ENCODE measurements around the gene NNAT.
"Not testable (repeated sequence)": the region's sequence is repeated elsewhere in the genome, so short reads cannot be mapped to it uniquely, and the experiment has no call there.

Gene NNAT, protein sequence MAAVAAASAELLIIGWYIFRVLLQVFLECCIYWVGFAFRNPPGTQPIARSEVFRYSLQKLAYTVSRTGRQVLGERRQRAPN

DNA sequence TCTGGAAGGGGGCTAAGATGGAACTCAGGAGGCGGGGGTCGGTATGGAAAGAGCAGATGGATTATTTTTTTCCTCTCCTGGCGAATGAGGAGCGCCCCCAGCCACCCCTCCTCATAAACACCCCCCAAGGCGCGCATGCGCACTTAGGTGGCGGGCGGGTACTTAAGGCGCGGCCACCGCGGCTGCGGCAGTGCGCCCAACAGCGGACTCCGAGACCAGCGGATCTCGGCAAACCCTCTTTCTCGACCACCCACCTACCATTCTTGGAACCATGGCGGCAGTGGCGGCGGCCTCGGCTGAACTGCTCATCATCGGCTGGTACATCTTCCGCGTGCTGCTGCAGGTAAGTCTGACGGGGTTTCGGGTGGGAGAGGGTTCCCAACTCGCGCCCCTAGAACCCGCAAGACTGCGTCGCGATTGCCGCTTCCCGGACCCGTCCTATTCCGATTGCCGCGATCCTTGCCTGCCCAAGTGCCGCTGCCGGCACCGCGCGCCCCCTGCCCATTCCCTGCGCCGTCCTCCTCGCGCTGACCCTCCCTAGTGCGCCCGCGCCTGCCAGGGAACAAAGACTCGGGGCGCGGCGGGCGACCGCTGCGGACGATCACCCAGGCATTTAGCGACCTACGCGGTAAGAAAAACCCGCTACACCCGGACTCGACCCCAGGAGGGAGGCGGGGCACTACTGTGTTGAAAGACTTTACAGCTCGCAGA lies at the start of gene NNAT:
NNAT (plus strand) TSS at position 190 of the 711 bp plus-strand sequence; CDS start at position 272, 82 bp downstream.
- DNase-seq: no peak

GRCh38 chr20:37471741-37472235 lies 49.3 kb upstream of the NNAT start:
- DNase-seq: no peak

DNA sequence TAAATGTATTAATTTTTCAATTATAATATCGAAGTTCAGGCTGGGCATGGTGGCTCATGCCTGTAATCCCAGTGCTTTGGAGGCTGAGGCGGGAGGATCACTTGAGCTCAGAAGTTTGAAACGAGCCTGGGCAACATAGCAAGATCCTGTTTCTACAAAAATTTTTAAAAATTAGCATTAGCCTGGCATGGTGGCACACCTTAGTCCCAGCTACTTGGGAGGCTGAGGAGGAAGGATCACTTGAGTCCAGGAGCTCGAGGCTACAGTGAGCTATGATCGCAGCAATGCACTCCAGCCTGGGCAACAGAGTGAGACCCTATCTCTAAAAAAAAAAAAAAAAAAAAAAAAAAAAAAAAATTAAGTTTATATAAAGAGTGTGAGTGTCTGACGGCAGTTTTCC lies 48.6 kb upstream of the NNAT start:
- DNase-seq: not testable (repeated sequence)

DNA sequence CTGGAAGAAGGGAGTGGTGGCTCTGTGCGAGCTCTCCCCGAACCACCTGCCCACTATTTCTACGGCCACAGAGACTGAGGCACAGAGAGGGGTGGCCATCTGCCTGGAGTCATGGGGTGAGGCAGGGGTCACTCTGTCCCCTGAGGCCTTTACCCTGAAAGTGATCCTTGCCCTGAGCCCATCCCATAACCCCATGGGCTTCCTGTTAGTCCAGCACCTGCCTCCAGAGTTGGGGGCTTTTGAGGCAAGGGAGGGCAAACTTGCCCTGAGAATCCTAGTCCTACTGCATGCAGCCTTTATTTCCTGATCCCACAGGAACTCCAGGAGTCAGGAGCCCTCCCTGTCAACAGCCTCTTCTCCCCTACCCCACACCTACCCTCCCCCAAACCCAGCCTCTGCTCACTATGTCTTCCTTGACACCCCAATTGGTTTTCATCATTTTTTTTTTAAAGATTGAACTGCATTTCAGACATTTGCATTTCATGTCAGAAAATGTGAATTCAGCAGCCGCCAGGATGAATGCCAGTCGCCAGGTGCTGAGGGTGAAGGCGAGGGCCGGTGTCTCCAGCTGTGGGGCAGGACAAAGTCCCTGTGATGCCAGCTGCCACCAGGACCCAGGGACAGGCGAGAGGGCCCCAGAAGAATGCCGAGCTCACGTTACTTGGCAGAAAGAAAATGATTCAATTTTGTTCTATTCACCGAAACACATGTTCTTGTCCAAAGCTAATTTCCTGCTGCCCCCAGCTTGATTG lies 47.6 kb upstream of the NNAT start:
- DNase-seq: no peak

GRCh38 chr20:37474386-37474785 lies 46.7 kb upstream of the NNAT start:
- DNase-seq: no peak

- DNase-seq: no peak
These were observed 45.8 kb upstream of the NNAT start for GRCh38 chr20:37475252-37475651.

DNA sequence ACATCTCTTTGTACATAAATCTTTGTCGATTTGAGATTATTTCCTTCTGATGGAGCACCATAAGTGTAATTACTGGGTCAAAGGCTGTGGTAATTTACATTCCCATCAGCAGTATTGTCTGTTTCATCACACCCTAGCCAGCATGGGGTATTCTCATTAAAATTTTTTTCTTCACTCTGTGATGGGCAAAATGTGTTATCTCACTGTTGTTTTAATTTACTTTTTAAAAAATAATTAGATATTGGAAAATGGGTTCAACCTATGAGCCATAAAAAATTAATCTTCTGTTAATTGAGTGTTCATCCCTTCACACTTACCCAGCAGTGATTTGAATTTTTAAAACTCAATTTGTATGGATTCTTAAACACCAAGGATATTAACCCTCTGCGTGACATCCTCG lies 44.0 kb upstream of the NNAT start:
- no peak for DNase-seq

DNA sequence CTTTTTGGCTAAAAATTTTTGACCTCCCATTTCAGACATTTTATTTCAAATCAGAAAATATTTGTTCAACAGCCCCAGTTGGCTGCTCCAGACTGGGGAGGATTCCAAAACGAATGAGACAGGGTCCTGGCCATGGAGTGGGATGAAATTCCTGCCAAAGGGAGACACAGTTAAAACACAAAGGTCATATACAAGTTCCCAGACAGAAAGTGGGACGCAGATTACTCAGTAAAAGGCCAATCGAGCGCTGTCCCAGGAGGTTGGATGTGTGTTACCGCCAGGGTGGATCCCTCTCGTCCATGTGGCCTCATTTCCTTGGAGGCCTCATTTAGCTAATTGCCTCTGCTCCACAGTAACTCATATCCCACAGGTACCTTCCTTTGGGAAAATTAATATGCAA lies 41.8 kb upstream of the NNAT start:
- DNase-seq: no peak

DNA sequence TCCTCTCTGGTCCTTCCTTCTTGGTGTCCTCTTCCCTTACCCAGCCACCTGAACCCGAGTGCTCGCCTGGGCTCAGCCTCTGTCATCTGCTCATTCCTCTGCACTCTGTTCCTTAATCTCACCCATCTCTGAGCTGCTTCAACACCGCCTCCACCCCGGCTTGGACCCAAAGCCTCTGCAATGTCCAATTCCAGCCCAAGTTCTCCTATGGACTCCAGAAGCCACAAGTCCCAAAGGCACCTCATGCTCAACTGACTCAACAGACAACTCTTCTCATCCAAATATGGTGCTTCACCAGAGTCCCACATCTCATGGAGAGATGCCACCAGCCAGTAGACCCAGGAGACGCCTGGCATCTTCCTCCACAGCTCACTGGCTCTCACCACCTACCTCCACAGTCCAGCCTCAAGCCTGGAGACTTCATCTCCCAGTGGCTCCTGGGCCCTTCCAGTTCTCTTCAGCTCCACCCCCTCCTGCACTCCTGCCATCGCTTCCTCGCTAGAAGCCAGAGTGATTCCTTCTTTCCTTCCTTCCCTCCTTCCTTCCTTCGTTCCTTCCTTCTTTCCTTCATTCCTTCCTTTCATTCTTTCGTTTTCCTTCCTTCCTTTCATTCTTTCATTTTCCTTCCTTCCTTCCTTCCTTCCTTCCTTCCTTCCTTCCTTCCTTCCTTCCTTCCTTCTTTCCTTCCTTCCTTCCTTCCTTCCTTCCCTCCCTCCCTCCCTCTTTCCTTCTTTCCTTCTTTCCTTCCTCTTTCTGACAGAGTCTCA lies 40.9 kb upstream of the NNAT start:
- no peak for DNase-seq

DNA sequence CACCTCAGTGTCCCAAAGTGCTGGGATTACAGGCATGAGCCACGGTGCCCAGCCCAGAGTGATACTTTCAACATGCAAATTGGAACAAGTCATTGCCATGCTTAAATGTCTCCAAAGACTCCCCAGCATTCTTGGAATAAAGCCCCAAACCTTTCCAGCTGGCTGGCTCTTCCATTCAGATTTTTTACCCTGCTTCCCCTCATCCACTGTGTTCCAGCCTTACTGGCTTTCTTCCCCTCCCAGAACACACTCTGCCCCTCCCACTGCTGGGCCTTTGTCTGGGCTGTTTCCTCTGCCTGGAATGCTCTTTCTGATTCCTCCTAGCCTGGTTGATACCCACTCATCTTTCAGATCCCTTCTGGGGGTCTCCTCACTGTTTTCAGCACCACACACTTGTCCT lies 40.1 kb upstream of the NNAT start:
- no peak for DNase-seq

DNA sequence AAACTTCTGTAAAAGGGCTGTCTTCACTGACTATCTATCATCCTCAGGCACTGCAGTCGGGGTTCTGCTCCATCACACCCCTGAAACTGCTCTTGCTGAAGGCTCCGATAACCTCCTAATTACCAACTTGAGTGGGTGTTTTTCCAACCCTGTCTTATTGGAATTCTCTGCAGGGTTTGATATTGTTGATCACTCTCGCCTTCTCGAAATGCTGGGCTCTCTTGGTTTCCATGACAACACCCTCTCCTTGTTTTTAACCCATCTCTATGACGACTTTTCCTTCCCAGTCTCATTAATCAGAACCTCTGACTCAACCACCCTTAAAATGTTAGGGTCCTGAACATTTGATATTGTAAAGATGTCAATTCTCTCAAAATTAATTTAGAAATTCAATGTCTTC lies 39.4 kb upstream of the NNAT start:
- DNase-seq: no peak

- no peak for DNase-seq
These were observed 36.7 kb upstream of the NNAT start for GRCh38 chr20:37484331-37484730.

- DNase-seq: not testable (repeated sequence)
These were observed 34.8 kb upstream of the NNAT start for GRCh38 chr20:37486209-37486608.

DNA sequence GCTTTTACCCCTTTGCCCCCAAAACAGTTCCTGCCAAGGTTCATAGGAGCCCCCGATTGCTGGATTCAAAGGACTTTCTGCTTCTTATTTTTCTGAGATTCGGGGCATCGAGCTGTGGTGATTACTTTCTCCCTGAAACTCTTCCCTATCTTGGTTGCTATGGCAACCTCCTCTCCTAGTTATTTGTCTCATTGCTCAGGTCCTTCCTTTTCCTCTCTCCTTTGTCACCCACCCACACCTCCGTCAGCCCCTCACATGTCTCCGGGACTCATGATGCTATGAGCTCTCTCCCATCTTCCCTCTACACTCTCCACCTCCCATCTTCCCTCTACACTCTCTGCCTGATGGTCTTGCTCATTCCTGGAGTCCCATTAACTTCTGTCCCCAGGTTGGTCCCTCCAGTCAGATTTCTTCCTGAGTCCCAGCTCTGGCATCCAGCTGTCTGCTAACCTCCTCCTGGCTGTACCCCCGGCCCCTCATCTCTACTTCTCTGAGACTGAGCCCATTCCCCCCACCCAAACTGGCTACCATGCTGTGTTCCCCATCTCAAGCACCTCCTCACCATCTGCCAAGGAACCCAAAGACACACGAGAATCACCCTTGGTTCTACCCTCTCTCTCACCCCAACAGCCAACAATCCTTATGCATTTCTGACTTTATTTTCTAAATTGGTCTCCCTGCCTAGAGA lies 30.2 kb upstream of the NNAT start:
- DNase-seq: no peak

GRCh38 chr20:37492096-37492625 lies 28.9 kb upstream of the NNAT start:
- DNase-seq: no peak

- no peak for DNase-seq
These were observed 28.1 kb upstream of the NNAT start for GRCh38 chr20:37492945-37493344.

GRCh38 chr20:37494301-37494700 lies 26.7 kb upstream of the NNAT start:
- DNase-seq: no peak

- DNase-seq: no peak
These were observed 26.3 kb upstream of the NNAT start for GRCh38 chr20:37494796-37495195.

DNA sequence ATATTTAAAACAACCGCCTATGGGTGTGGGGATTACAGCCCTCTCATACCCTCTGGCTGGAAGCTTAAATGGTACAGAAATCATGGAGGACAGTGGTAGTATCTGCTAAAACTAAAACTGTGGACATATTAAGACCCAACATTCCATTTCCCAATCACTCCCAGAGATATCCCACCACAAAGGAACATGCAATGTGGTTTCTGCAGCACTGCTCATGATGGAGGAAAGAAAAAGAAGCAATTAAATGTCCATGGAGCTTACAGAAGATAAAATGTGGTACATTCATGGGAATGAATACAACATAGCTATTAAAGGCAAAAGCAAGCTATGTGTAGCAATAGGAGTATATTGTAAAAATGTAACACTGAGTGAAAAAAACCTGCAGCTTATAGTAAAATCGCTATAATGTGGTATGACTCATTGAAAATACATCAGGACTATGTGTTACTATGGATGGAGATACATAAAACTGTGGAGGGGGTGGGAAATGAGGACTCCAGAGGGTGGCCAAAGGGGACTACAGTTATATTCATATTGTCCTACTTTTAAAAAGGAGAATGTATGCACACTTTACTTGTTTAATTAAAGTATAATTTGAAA lies 22.9 kb upstream of the NNAT start:
- DNase-seq: no peak

- no peak for DNase-seq
These were observed 20.7 kb upstream of the NNAT start for GRCh38 chr20:37500311-37500710.

DNA sequence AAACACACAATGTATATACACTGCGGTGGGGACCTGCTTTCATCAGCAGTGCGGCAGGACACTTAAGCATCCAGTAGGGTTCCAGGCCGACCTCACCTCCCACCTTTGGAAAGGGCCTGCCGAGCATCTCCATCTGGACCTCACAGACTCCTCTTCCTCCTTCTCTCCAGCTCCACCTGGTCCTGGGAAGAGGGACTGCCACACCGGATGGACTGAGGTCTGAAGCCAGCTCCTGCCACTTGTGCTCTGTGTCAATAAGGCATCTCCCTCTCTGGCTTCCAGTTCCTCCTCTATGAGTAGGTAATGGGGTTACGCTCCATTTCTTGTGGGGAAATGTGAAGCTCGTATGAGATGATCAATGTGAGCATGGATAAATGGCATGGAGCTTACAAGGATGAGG lies 19.1 kb upstream of the NNAT start:
- DNase-seq: no peak

GRCh38 chr20:37502654-37503053 lies 18.4 kb upstream of the NNAT start:
- DNase-seq: no peak
